Gastrocnemius medialis (tissue), 4 donors: ENCODE measurements around the gene CACNA1C.

Source experiments
- CTCF ChIP-seq, 5 experiments: fragments of 450-650 bp in 3 of 5; fragments of 200-600 bp in 2 of 5; sonication (generic) in 2 of 5; IDR thresholded peaks in 4 of 5; conservative IDR thresholded peaks in 1 of 5; 1 replicate in 4 of 5; 2 replicates in 1 of 5; pipeline ENCODE4 v1.5.1; 2016 to 2019; ENCODE audit warnings: antibody characterized with exemption in 5 of 5, mild to moderate bottlenecking in 3 of 5, moderate library complexity in 3 of 5
- POLR2A ChIP-seq, 2 donors: fragments of 450-650 bp; IDR thresholded peaks; one replicate each; pipeline ENCODE4 v1.6.1; 2017; ENCODE audit warnings: antibody characterized with exemption in 2 of 2, mild to moderate bottlenecking in 2 of 2, moderate library complexity in 2 of 2

GRCh38 chr12:2292560-2292959, 239.8 kb downstream of the CACNA1C start:
- no peak for TF ChIP-seq POLR2A (IDR thresholded peaks at IDR 0.05)
- no peak for TF ChIP-seq CTCF (IDR thresholded peaks at IDR 0.05 in 4 of 5, conservative IDR thresholded peaks at IDR 0.05 in 1 of 5)
